Calu3 (cell line): ENCODE data around the gene RNF213. TPM values are rescaled to one million over a fixed set of nuclear protein-coding genes. Genes with fewer than 3 reads are reported as not detected.

Source experiments
- BruUV-seq: library from RNA; stranded (reverse); fragments of 400-500 nt; replicated peaks from 2 replicates; lab custom pipeline; 2021; lab: Mats Ljungman, UMichigan
- CTCF ChIA-PET: fragments of 300-600 bp; sonication (Branson Sonifier 250); formaldehyde crosslinking; loops from one replicate; lab custom pipeline; 2022; ENCODE audit warnings: antibody characterized with exemption; lab: Charles Lee
- DNase-seq: peaks from one replicate; pipeline ENCODE4 v3.0.0; 2022
- H3K27ac Mint-ChIP-seq: one replicate; pipeline ENCODE4 v1.8.0; 2022; ENCODE audit warnings: mixed read lengths; ENCODE audit not compliant: unreplicated experiment
- H3K27me3 Mint-ChIP-seq: one replicate; pipeline ENCODE4 v1.8.0; 2022; ENCODE audit warnings: mixed read lengths; ENCODE audit not compliant: unreplicated experiment
- H3K36me3 Mint-ChIP-seq: one replicate; pipeline ENCODE4 v1.8.0; 2022; ENCODE audit warnings: mild to moderate bottlenecking, moderate library complexity, mixed read lengths; ENCODE audit not compliant: insufficient read depth, unreplicated experiment
- H3K4me1 Mint-ChIP-seq: one replicate; pipeline ENCODE4 v1.8.0; 2022; ENCODE audit warnings: mild to moderate bottlenecking, low read depth, mixed read lengths; ENCODE audit not compliant: unreplicated experiment
- H3K4me3 Mint-ChIP-seq: one replicate; pipeline ENCODE4 v1.8.0; 2022; ENCODE audit warnings: mild to moderate bottlenecking, low read depth, moderate library complexity, mixed read lengths; ENCODE audit not compliant: unreplicated experiment
- H3K9me3 Mint-ChIP-seq: one replicate; pipeline ENCODE4 v1.8.0; 2022; ENCODE audit warnings: low read depth, mixed read lengths; ENCODE audit not compliant: unreplicated experiment
- CTCF ChIP-seq: fragments of 200-600 bp; IDR thresholded peaks from one replicate; pipeline ENCODE4 v1.8.0; 2022; ENCODE audit warnings: antibody characterized with exemption; ENCODE audit not compliant: unreplicated experiment
- intact Hi-C: fragments of 100-400 bp; cut with micrococcal nuclease; formaldehyde crosslinking; loops from one replicate; pipeline ENCODE4 v1.10.0; 2022; ENCODE audit not compliant: unreplicated experiment
- total RNA-seq: library from RNA; stranded (reverse); gene quantifications from 2 replicates; pipeline ENCODE4 v1.2.3, GENCODE V29; 2022

RNF213 gene
- total RNA-seq, 1 experiment from 2014 or later = 221 TPM

- DNase-seq = no peak
- H3K36me3 Mint-ChIP-seq = no peaks in the 10 kb centered on the region
- no TSS peak for BruUV-seq
- H3K4me3 Mint-ChIP-seq = no peak overlapping the region
- intact Hi-C loops = no loop called here
- no peaks in the 10 kb centered on the region for H3K4me1 Mint-ChIP-seq
- H3K9me3 Mint-ChIP-seq = no peaks in the 10 kb centered on the region
- H3K27me3 Mint-ChIP-seq = no peaks in the 10 kb centered on the region
- CTCF ChIA-PET = interaction anchor here (0.6 kb wide), 1 partner anchor 479 kb away, joined by 8 read pairs; no protein-coding TSS in a partner anchor
- TF ChIP-seq CTCF = no peak
- no peak overlapping the region for H3K27ac Mint-ChIP-seq
Measured at GRCh38 chr17:80232438-80232837, 28.2 kb upstream of the RNF213 start.

GRCh38 chr17:80233202-80233601, 27.4 kb upstream of the RNF213 start:
- no TSS peak for BruUV-seq
- Mint-ChIP-seq H3K27me3 (no peaks in the 10 kb centered on the region), H3K27ac (no peak overlapping the region), H3K36me3 (no peaks in the 10 kb centered on the region), H3K9me3 (no peaks in the 10 kb centered on the region), H3K4me1 (no peaks in the 10 kb centered on the region), H3K4me3 (no peak overlapping the region)
- CTCF ChIA-PET = no interaction called here
- no peak for TF ChIP-seq CTCF
- DNase-seq = no peak
- intact Hi-C loops = no loop called here

- no peak for TF ChIP-seq CTCF
- H3K27me3 Mint-ChIP-seq = no peaks in the 10 kb centered on the region
- no peak overlapping the region for H3K4me3 Mint-ChIP-seq
- no peak overlapping the region for H3K27ac Mint-ChIP-seq
- no peaks in the 10 kb centered on the region for H3K9me3 Mint-ChIP-seq
- no peaks in the 10 kb centered on the region for H3K36me3 Mint-ChIP-seq
- no peaks in the 10 kb centered on the region for H3K4me1 Mint-ChIP-seq
- DNase-seq = no peak
- CTCF ChIA-PET = no interaction called here
- intact Hi-C loops = no loop called here
- BruUV-seq = no TSS peak
Measured at GRCh38 chr17:80236911-80237310, 23.7 kb upstream of the RNF213 start.

GRCh38 chr17:80237386-80237785, 23.3 kb upstream of the RNF213 start:
- Mint-ChIP-seq H3K36me3 (no peaks in the 10 kb centered on the region), H3K27me3 (no peaks in the 10 kb centered on the region), H3K9me3 (no peaks in the 10 kb centered on the region), H3K27ac (no peak overlapping the region), H3K4me3 (no peak overlapping the region), H3K4me1 (no peaks in the 10 kb centered on the region)
- CTCF ChIA-PET = no interaction called here
- no peak for DNase-seq
- intact Hi-C loops = no loop called here
- no TSS peak for BruUV-seq
- no peak for TF ChIP-seq CTCF
